Chondrocyte (in vitro differentiated cells): ENCODE measurements around the gene TMED3. TPM values are rescaled to one million over a fixed set of nuclear protein-coding genes. Genes with fewer than 3 reads are reported as not detected.

ENCODE experiments used
- DNase-seq: peaks from one replicate; pipeline ENCODE4 v3.0.0; 2021; ENCODE audit warnings: mixed read lengths, low spot score
- H3K27ac Mint-ChIP-seq: one replicate; pipeline ENCODE4 v1.8.0; 2021; ENCODE audit warnings: mild to moderate bottlenecking, moderate library complexity, mixed read lengths; ENCODE audit not compliant: unreplicated experiment
- H3K27me3 Mint-ChIP-seq: 2 replicates; pipeline ENCODE4 v1.8.0; 2021; ENCODE audit warnings: low read depth, mixed read lengths
- H3K36me3 Mint-ChIP-seq: 2 replicates; pipeline ENCODE4 v1.8.0; 2021; ENCODE audit warnings: low read depth, mixed read lengths
- H3K4me1 Mint-ChIP-seq: 2 replicates; pipeline ENCODE4 v1.8.0; 2021; ENCODE audit warnings: low read depth, mild to moderate bottlenecking, mixed read lengths
- H3K4me3 Mint-ChIP-seq: one replicate; pipeline ENCODE4 v1.8.0; 2021; ENCODE audit warnings: mild to moderate bottlenecking, moderate library complexity, mixed read lengths; ENCODE audit not compliant: unreplicated experiment
- H3K9me3 Mint-ChIP-seq: 2 replicates; pipeline ENCODE4 v1.8.0; 2021; ENCODE audit warnings: low read depth, mixed read lengths
- CTCF ChIP-seq: fragments of 200-600 bp; sonication (generic); IDR thresholded peaks from 2 replicates; pipeline ENCODE4 v1.5.0; 2021; ENCODE audit warnings: antibody characterized with exemption, mild to moderate bottlenecking, moderate library complexity
- total RNA-seq: library from RNA; stranded (reverse); gene quantifications from 3 replicates; pipeline ENCODE4 v1.2.1, GENCODE V29; 2021

TMED3 gene
- total RNA-seq, 1 donor from 2014 or later = 182 TPM

DNA sequence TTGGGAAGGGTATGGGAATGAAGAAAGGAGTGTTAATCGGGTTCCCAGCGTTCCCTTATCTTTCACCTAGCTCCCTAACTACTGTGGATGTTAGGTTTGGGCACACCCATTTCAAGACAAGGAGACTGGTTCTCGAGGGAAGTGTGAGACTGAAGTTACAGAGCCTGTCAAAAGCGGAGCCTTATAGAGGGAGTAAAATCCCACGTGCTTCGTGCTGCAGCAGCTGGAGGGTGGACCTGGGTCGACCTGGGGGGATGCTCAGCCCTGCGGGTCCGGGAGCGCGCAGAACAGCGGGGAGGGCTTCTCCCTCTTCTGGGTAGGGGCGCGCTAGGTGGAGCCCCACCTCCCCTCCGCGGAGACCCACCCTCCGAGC is 314 bp upstream of the TMED3 start:
- TF ChIP-seq CTCF = no peak
- Mint-ChIP-seq H3K27me3 (peaks cover 32% of the 10 kb centered on the region), H3K4me3 (peak overlapping the region; percentile 87), H3K4me1 (peaks cover 37% of the 10 kb centered on the region), H3K9me3 (no peaks in the 10 kb centered on the region), H3K36me3 (peaks cover 25% of the 10 kb centered on the region), H3K27ac (peak overlapping the region; percentile 49)
- DNase-seq = no peak

GRCh38 chr15:79311901-79312553 is 1.1 kb downstream of the TMED3 start:
- H3K27me3 Mint-ChIP-seq = peaks cover 22% of the 10 kb centered on the region
- no peak for DNase-seq

DNA sequence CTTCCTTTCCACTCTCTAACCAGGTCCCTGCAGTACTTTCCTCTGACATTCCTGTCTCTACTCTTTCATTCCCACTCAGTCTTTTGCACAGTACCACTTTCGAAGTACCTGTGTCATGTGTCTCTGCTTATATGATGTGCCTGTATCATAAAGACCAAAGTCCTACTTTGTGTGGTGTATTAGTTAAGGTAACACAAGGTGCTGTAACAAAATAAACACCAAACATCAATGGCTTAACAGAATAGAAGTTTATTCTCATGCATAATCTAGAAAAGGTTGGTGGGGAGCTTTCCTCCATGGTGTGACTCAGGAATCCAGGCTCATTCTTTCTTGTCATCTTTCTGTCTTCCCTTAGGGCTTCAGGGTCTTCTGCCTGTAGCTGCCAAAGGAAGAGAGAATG is 3.3 kb downstream of the TMED3 start:
- Mint-ChIP-seq H3K4me1 (peaks cover 43% of the 10 kb centered on the region), H3K4me3 (peak overlapping the region; percentile 13), H3K9me3 (no peaks in the 10 kb centered on the region), H3K27me3 (peaks cover 7% of the 10 kb centered on the region), H3K27ac (no peak overlapping the region), H3K36me3 (peaks cover 58% of the 10 kb centered on the region)
- no peak for DNase-seq
- no peak for TF ChIP-seq CTCF

More at GRCh38 chr15:79311901-79312553, 1.1 kb downstream of the TMED3 start:
- peaks cover 43% of the 10 kb centered on the region for H3K4me1 Mint-ChIP-seq
- no peak for TF ChIP-seq CTCF
- H3K9me3 Mint-ChIP-seq = no peaks in the 10 kb centered on the region
- H3K27ac Mint-ChIP-seq = peak overlapping the region; percentile 80
- H3K36me3 Mint-ChIP-seq = peaks cover 37% of the 10 kb centered on the region
- H3K4me3 Mint-ChIP-seq = peak overlapping the region; percentile 87

DNA sequence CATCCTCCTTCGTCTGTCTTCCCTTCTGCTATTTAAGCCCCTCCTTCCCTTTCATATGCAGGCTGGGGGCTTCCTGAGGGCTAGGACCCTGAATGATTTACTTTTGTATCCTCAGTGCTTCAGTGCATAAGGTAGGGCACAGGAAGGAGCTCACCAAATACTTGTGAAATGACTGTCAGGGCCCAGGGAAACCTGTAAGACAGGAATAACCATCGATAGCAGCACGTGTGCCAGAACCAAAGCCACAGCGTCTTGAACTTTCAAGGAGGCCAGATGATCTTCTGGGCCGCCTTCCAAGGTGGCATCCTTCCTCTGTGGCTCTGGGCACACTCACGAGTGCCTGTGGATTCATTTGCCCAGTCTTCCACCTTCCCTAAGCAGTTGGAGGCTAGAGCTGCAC is 3.9 kb downstream of the TMED3 start:
- TF ChIP-seq CTCF = no peak
- Mint-ChIP-seq H3K27ac (no peak overlapping the region), H3K4me3 (no peak overlapping the region), H3K4me1 (peaks cover 45% of the 10 kb centered on the region), H3K36me3 (peaks cover 64% of the 10 kb centered on the region), H3K27me3 (peaks cover 1% of the 10 kb centered on the region), H3K9me3 (no peaks in the 10 kb centered on the region)
- no peak for DNase-seq

DNA sequence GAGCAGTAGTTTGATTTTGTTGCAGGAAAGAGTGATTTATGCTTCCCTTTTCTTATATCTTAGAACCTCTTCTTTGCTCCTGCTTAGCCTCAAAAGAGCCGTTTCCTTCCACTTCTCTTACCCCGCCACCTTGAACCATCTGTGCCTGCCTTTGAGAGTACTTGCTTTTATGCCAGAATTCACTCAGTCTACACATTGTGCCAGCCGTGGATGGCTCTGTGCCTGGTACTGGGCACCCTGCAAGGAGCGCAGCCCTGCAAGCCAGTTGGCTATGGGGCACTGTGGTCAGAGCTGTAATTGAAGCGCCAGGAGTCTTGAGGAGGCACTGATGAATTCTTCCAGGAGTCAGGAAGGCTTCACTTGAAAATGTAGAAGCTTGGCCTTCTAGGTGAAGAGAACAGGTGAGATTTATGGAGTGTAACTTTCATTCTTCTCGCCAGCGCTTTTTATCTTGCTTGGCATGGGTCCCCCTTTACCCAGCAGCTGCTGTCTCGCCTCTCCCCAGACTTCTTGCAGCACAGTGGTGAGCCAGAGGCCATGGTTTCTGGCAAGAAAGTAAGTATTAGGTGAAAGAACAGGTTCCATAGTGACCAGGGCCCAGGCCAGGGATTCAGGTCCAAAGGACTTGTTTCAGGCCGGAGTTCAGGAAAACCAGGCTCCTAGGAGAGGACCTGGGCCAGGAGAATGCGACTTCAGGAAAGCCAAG is 4.9 kb downstream of the TMED3 start:
- H3K27ac Mint-ChIP-seq = peak overlapping the region; percentile 14
- no peaks in the 10 kb centered on the region for H3K27me3 Mint-ChIP-seq
- H3K9me3 Mint-ChIP-seq = no peaks in the 10 kb centered on the region
- H3K4me1 Mint-ChIP-seq = peaks cover 44% of the 10 kb centered on the region
- TF ChIP-seq CTCF = no peak
- DNase-seq = no peak
- H3K4me3 Mint-ChIP-seq = no peak overlapping the region
- H3K36me3 Mint-ChIP-seq = peaks cover 69% of the 10 kb centered on the region
